ENCODE results near the gene NELL1. TPM values are rescaled to one million over a fixed set of nuclear protein-coding genes. Genes with fewer than 3 reads are reported as not detected.
A peak's percentile ranks its signal among the peaks of the same experiment; 100 is the strongest.

The NELL1 gene
- total RNA-seq, 1 experiment from 2014 or later, result 0.22 TPM

- no peak overlapping the region for H3K4me3 Mint-ChIP-seq
- Histone ChIP-seq H2BK15ac (ENCODE audit: low read depth, low read length) (no peak overlapping the region), H4K20me1 (ENCODE audit: control insufficient read depth, insufficient read depth, insufficient read length) (no peaks in the 10 kb centered on the region), H3K23me2 (ENCODE audit: insufficient read length, low read depth, low read length, poor library complexity, severe bottlenecking) (no peaks in the 10 kb centered on the region), H3K18ac (ENCODE audit: insufficient read length, low read depth, low read length) (no peak overlapping the region), H4K5ac (ENCODE audit: insufficient read length, low read depth, low read length) (no peak overlapping the region), H3T11ph (ENCODE audit: low read length) (no peak overlapping the region), H3K4ac (ENCODE audit: low read depth, low read length) (no peak overlapping the region), H3K4me1 (ENCODE audit: insufficient read depth, low read length) (0 out of 2 replicates have a peak, but pooled peaks cover 3% of the 10 kb centered on the region), H3K79me2 (ENCODE audit: insufficient read depth, low read length) (no peaks in the 10 kb centered on the region), H3K9me3 (ENCODE audit: control insufficient read depth, low read depth, low read length) (no peaks in the 10 kb centered on the region), H2BK20ac (ENCODE audit: low read depth, low read length, poor library complexity, severe bottlenecking) (no peak overlapping the region), H4K91ac (ENCODE audit: insufficient read length, low read depth, low read length) (no peak overlapping the region), H2BK5ac (ENCODE audit: insufficient read length, low read length) (no peak overlapping the region), H3K14ac (ENCODE audit: insufficient read depth, low read length) (no peak overlapping the region), H2BK12ac (ENCODE audit: insufficient read length, low read depth, low read length) (no peak overlapping the region), H4K8ac (replicated peaks; ENCODE audit: insufficient read length, low read depth, low read length) (no peak overlapping the region), H3K27ac (ENCODE audit: insufficient read length, low read depth, low read length) (no peak overlapping the region), H3K23ac (ENCODE audit: insufficient read length, low read depth, low read length) (no peak overlapping the region), H2BK120ac (ENCODE audit: low read depth, low read length, poor library complexity, severe bottlenecking) (no peak overlapping the region), H3K56ac (ENCODE audit: insufficient read length, low read depth, low read length) (no peak overlapping the region), H2AFZ (ENCODE audit: low read length) (no peak overlapping the region), H3K4me2 (ENCODE audit: insufficient read depth, insufficient read length, low read length) (no peak overlapping the region), H3K79me1 (ENCODE audit: insufficient read depth, low read depth, low read length, poor library complexity, severe bottlenecking) (no peaks in the 10 kb centered on the region), H3K9ac (ENCODE audit: extremely low read depth, insufficient read length, low read length) (no peak overlapping the region), H3K27me3 (ENCODE audit: insufficient read depth, low read length) (no peaks in the 10 kb centered on the region), H2AK5ac (ENCODE audit: insufficient read length, low read length) (no peak overlapping the region)
- WGBS (ENCODE audit: extremely low coverage, insufficient read length, low lambda C conversion rate), result no CpG with 5 or more reads among the region's 1 CpG
- TF ChIP-seq CTCF (conservative IDR thresholded peaks at IDR 0.05), result no peak
- no peaks in the 10 kb centered on the region for H3K9me3 Mint-ChIP-seq
- no peak for DNase-seq
- no peaks in the 10 kb centered on the region for H3K27me3 Mint-ChIP-seq (ENCODE audit: low read depth)
- no peaks in the 10 kb centered on the region; a peak in 1 of 7 replicates for H3K36me3 Mint-ChIP-seq (ENCODE audit: insufficient read depth in 1 of 3, low read depth in 3 of 3)
- H3K4me1 Mint-ChIP-seq, result peaks cover 10 to 12% of the 10 kb centered on the region in 2 experiments
- H3K27ac Mint-ChIP-seq, result 0 out of 7 replicates have a peak overlapping the region, but pooled peaks of 1 of the 3 experiments have one; percentile 61
Measured at GRCh38 chr11:21465203-21465602, 795.8 kb downstream of the NELL1 start.

Data from H9 (cell line).